GM23338 (cell line): ENCODE data around the gene PICALM. TPM values are rescaled to one million over a fixed set of nuclear protein-coding genes. Genes with fewer than 3 reads are reported as not detected.

Experiments
- ATAC-seq: fragments of 200-7000 bp; cut with Tn5 transposase; 3 replicates; pipeline ENCODE4 v1.9.1; 2020
- DNase-seq: peaks from one replicate; pipeline ENCODE4 v3.0.0-alpha.2; 2015; ENCODE audit warnings: low spot score
- H2AFZ ChIP-seq: fragments of 200-600 bp; sonication (generic); 2 replicates; pipeline ENCODE4 v1.8.0; 2016; ENCODE audit warnings: antibody characterized with exemption, mild to moderate bottlenecking, moderate library complexity
- H3F3A ChIP-seq: fragments of 200-600 bp; sonication (generic); replicated peaks from 2 replicates; pipeline ENCODE4 v1.8.0; 2017; ENCODE audit warnings: antibody characterized with exemption, mixed run types, low read depth
- H3K27ac ChIP-seq: fragments of 200-600 bp; sonication (generic); 2 replicates; pipeline ENCODE4 v1.6.1; 2016; ENCODE audit warnings: low read depth
- H3K27me3 ChIP-seq: fragments of 200-600 bp; sonication (generic); 2 replicates; pipeline ENCODE4 v1.8.0; 2016; ENCODE audit warnings: mild to moderate bottlenecking, mixed run types, moderate library complexity; ENCODE audit not compliant: insufficient read depth
- H3K36me3 ChIP-seq: fragments of 200-600 bp; sonication (generic); 2 replicates; pipeline ENCODE4 v1.8.0; 2016; ENCODE audit warnings: mild to moderate bottlenecking; ENCODE audit not compliant: insufficient read depth
- H3K4me1 ChIP-seq: fragments of 200-600 bp; sonication (generic); 2 replicates; pipeline ENCODE4 v1.8.0; 2016; ENCODE audit warnings: mild to moderate bottlenecking, moderate library complexity; ENCODE audit not compliant: insufficient read depth
- H3K4me2 ChIP-seq: fragments of 200-600 bp; sonication (generic); 2 replicates; pipeline ENCODE4 v1.7.1; 2017; ENCODE audit warnings: mixed run types
- H3K4me3 ChIP-seq: fragments of 200-600 bp; sonication (generic); 2 replicates; pipeline ENCODE4 v1.6.1; 2016; ENCODE audit warnings: mixed run types
- H3K79me2 ChIP-seq: fragments of 200-600 bp; sonication (generic); replicated peaks from 2 replicates; pipeline ENCODE4 v1.8.0; 2017; ENCODE audit warnings: mild to moderate bottlenecking; ENCODE audit not compliant: insufficient read depth
- H3K9me2 ChIP-seq: fragments of 200-600 bp; sonication (generic); 2 replicates; pipeline ENCODE4 v1.8.0; 2017; ENCODE audit not compliant: insufficient read depth
- H4K20me1 ChIP-seq: fragments of 200-600 bp; sonication (generic); replicated peaks from 2 replicates; pipeline ENCODE4 v1.8.0; 2017; ENCODE audit warnings: mild to moderate bottlenecking; ENCODE audit not compliant: insufficient read depth
- H3K27ac Mint-ChIP-seq: 2 replicates; pipeline ENCODE4 v1.8.0; 2020; ENCODE audit warnings: inconsistent platforms, mild to moderate bottlenecking, moderate library complexity, mixed read lengths
- H3K27me3 Mint-ChIP-seq: 3 replicates; pipeline ENCODE4 v1.8.0; 2022; ENCODE audit warnings: low read depth, mild to moderate bottlenecking, moderate library complexity, mixed read lengths, inconsistent platforms; ENCODE audit not compliant: insufficient read depth, poor library complexity
- H3K36me3 Mint-ChIP-seq: 3 replicates; pipeline ENCODE4 v1.8.0; 2021; ENCODE audit warnings: low read depth, mild to moderate bottlenecking, inconsistent platforms, moderate library complexity, mixed read lengths
- H3K4me1 Mint-ChIP-seq: 3 replicates; pipeline ENCODE4 v1.8.0; 2020; ENCODE audit warnings: mild to moderate bottlenecking, inconsistent platforms, mixed read lengths
- H3K4me3 Mint-ChIP-seq: 3 replicates; pipeline ENCODE4 v1.8.0; 2021; ENCODE audit warnings: moderate library complexity, mild to moderate bottlenecking, inconsistent platforms, mixed read lengths
- H3K9me3 Mint-ChIP-seq: 3 replicates; pipeline ENCODE4 v1.8.0; 2020; ENCODE audit warnings: moderate library complexity, mild to moderate bottlenecking, inconsistent platforms, mixed read lengths
- CTCF ChIP-seq, 2 experiments: fragments of 200-600 bp in 1 of 2; sonication (generic) in 1 of 2; conservative IDR thresholded peaks; 2 replicates each; pipeline versions ENCODE4 v1.5.1 to v1.6.1; 2016 to 2017; ENCODE audit warnings: antibody characterized with exemption in 2 of 2, low read depth in 2 of 2, mild to moderate bottlenecking in 2 of 2, moderate library complexity in 1 of 2
- EZH2phosphoT487 ChIP-seq: fragments of 200-600 bp; sonication (generic); IDR thresholded peaks from one replicate; pipeline ENCODE4 v1.8.1; 2018; ENCODE audit warnings: antibody characterized with exemption; ENCODE audit not compliant: unreplicated experiment
- STAT1 ChIP-seq: IDR thresholded peaks from one replicate; pipeline ENCODE4 v1.6.1; 2016; ENCODE audit warnings: antibody characterized with exemption; ENCODE audit not compliant: unreplicated experiment
- ZNF114 ChIP-seq: fragments of 250-450 bp; sonication (Bioruptor Pico); IDR thresholded peaks from 2 replicates; pipeline ENCODE4 v1.5.0; 2020; ENCODE audit warnings: mild to moderate bottlenecking, moderate library complexity
- polyA plus RNA-seq: library from polyadenylated mRNA; unstranded; fragments of >200 nt; fragmentation: Nextera tagmentation; extraction: Ambion mirVana; gene quantifications from 2 replicates; pipeline ENCODE4 v1.2.1, GENCODE V29; 2016
- total RNA-seq: library from RNA; depleted of rRNA; stranded (reverse); fragments of >200 nt; shearing (Covaris generic); gene quantifications from 2 replicates; pipeline ENCODE4 v1.2.3, GENCODE V29; 2014
- TF ChIP-seq, protein P1 (sequence below): fragments of 250-450 bp; sonication (Bioruptor Pico); IDR thresholded peaks from 2 replicates; pipeline ENCODE4 v1.5.0; 2020; ENCODE audit warnings: mild to moderate bottlenecking, moderate library complexity

Gene PICALM
- total and polyA plus RNA-seq, 2 experiments from 2014 or later: 27.9 to 134 TPM

- peaks cover 2% of the 10 kb centered on the region for H3K27me3 Mint-ChIP-seq
- H3K4me1 ChIP-seq: peaks cover 60% of the 10 kb centered on the region
- H3K4me1 Mint-ChIP-seq: peaks cover 53% of the 10 kb centered on the region
- no peaks in the 10 kb centered on the region for H3F3A ChIP-seq
- no peak overlapping the region for H3K27ac ChIP-seq
- H3K4me3 Mint-ChIP-seq: no peak overlapping the region
- no peaks in the 10 kb centered on the region for H3K9me2 ChIP-seq
- TF ChIP-seq ZNF114 (no peak), STAT1 (no peak)
- TF ChIP-seq, protein P1, sequence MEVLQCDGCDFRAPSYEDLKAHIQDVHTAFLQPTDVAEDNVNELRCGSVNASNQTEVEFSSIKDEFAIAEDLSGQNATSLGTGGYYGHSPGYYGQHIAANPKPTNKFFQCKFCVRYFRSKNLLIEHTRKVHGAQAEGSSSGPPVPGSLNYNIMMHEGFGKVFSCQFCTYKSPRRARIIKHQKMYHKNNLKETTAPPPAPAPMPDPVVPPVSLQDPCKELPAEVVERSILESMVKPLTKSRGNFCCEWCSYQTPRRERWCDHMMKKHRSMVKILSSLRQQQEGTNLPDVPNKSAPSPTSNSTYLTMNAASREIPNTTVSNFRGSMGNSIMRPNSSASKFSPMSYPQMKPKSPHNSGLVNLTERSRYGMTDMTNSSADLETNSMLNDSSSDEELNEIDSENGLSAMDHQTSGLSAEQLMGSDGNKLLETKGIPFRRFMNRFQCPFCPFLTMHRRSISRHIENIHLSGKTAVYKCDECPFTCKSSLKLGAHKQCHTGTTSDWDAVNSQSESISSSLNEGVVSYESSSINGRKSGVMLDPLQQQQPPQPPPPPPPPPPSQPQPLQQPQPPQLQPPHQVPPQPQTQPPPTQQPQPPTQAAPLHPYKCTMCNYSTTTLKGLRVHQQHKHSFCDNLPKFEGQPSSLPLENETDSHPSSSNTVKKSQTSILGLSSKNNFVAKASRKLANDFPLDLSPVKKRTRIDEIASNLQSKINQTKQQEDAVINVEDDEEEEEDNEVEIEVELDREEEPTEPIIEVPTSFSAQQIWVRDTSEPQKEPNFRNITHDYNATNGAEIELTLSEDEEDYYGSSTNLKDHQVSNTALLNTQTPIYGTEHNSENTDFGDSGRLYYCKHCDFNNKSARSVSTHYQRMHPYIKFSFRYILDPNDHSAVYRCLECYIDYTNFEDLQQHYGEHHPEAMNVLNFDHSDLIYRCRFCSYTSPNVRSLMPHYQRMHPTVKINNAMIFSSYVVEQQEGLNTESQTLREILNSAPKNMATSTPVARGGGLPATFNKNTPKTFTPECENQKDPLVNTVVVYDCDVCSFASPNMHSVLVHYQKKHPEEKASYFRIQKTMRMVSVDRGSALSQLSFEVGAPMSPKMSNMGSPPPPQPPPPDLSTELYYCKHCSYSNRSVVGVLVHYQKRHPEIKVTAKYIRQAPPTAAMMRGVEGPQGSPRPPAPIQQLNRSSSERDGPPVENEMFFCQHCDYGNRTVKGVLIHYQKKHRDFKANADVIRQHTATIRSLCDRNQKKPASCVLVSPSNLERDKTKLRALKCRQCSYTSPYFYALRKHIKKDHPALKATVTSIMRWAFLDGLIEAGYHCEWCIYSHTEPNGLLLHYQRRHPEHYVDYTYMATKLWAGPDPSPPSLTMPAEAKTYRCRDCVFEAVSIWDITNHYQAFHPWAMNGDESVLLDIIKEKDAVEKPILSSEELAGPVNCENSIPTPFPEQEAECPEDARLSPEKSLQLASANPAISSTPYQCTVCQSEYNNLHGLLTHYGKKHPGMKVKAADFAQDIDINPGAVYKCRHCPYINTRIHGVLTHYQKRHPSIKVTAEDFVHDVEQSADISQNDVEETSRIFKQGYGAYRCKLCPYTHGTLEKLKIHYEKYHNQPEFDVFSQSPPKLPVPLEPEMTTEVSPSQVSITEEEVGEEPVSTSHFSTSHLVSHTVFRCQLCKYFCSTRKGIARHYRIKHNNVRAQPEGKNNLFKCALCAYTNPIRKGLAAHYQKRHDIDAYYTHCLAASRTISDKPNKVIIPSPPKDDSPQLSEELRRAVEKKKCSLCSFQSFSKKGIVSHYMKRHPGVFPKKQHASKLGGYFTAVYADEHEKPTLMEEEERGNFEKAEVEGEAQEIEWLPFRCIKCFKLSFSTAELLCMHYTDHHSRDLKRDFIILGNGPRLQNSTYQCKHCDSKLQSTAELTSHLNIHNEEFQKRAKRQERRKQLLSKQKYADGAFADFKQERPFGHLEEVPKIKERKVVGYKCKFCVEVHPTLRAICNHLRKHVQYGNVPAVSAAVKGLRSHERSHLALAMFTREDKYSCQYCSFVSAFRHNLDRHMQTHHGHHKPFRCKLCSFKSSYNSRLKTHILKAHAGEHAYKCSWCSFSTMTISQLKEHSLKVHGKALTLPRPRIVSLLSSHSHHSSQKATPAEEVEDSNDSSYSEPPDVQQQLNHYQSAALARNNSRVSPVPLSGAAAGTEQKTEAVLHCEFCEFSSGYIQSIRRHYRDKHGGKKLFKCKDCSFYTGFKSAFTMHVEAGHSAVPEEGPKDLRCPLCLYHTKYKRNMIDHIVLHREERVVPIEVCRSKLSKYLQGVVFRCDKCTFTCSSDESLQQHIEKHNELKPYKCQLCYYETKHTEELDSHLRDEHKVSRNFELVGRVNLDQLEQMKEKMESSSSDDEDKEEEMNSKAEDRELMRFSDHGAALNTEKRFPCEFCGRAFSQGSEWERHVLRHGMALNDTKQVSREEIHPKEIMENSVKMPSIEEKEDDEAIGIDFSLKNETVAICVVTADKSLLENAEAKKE (CRISPR knock-in tag): no peak
- ATAC-seq (no peak), DNase-seq (no peak)
- H3K36me3 ChIP-seq: no peaks in the 10 kb centered on the region
- H3K79me2 ChIP-seq: peaks cover 100% of the 10 kb centered on the region
- H3K36me3 Mint-ChIP-seq: no peaks in the 10 kb centered on the region
- H2AFZ ChIP-seq: no peak overlapping the region
- H3K27me3 ChIP-seq: no peaks in the 10 kb centered on the region
- no peak overlapping the region for H3K4me2 ChIP-seq
- H3K4me3 ChIP-seq: no peak overlapping the region
- peaks cover 83% of the 10 kb centered on the region for H4K20me1 ChIP-seq
- H3K9me3 Mint-ChIP-seq: no peaks in the 10 kb centered on the region
- peak overlapping the region; percentile 41; the same call in 1 of the 2 replicates for H3K27ac Mint-ChIP-seq
Measured at GRCh38 chr11:86061483-86062205, 7.2 kb downstream of the PICALM start.

DNA sequence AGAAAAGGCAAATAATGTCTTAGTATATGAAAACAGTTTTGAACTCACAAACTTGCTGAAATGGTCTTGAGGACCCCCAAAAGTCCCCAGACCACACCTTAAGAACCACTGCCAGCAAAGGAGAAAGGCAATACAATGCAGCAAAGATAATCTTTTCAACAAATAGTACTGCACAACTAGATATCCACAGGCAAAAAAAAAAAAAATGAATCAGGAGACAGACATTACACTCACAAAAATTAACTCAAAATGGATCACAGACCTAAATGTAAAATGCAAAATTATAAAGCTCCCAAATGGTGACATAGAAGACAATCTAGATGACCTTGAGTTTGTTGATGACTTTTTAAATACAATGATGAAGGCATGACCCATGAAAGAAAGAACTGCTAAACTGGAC lies 8.3 kb downstream of the PICALM start:
- Mint-ChIP-seq H3K36me3 (no peaks in the 10 kb centered on the region), H3K27me3 (no peaks in the 10 kb centered on the region), H3K9me3 (no peaks in the 10 kb centered on the region), H3K27ac (peak overlapping the region; percentile 7; the same call in 1 of the 2 replicates), H3K4me3 (no peak overlapping the region), H3K4me1 (peaks cover 42% of the 10 kb centered on the region)
- DNase-seq (no peak), ATAC-seq (no peak)
- peaks cover 49% of the 10 kb centered on the region for H3K4me1 ChIP-seq
- H3K36me3 ChIP-seq: no peaks in the 10 kb centered on the region
- 0 out of 2 replicates have a peak overlapping the region, but pooled peaks have one; percentile 1 for H3K4me2 ChIP-seq
- H2AFZ ChIP-seq: no peak overlapping the region
- no peaks in the 10 kb centered on the region for H3K27me3 ChIP-seq
- peaks cover 100% of the 10 kb centered on the region for H3K79me2 ChIP-seq
- H3K9me2 ChIP-seq: no peaks in the 10 kb centered on the region
- no peaks in the 10 kb centered on the region for H3F3A ChIP-seq
- H3K27ac ChIP-seq: no peak overlapping the region
- H3K4me3 ChIP-seq: no peak overlapping the region
- peaks cover 81% of the 10 kb centered on the region for H4K20me1 ChIP-seq
- no peak for TF ChIP-seq EZH2phosphoT487
- no peak for TF ChIP-seq CTCF (conservative IDR thresholded peaks at IDR 0.05; ENCODE audit: low read depth in 2 of 2)
